GM18526 (cell line): ENCODE results near the gene EXOC3L4.

Experiments used
- POLR2A ChIP-seq: IDR thresholded peaks from 3 replicates; pipeline ENCODE4 v1.6.1; 2011; ENCODE audit not compliant: insufficient read length; ENCODE audit errors: extremely low read depth

EXOC3L4 gene

GRCh38 chr14:103094406-103095209, at the start of gene EXOC3L4:
TSS of gene EXOC3L4 (plus strand) at chr14:103094725. CDS start at chr14:103100220, 5,495 bp downstream.
- TF ChIP-seq POLR2A = no peak

DNA sequence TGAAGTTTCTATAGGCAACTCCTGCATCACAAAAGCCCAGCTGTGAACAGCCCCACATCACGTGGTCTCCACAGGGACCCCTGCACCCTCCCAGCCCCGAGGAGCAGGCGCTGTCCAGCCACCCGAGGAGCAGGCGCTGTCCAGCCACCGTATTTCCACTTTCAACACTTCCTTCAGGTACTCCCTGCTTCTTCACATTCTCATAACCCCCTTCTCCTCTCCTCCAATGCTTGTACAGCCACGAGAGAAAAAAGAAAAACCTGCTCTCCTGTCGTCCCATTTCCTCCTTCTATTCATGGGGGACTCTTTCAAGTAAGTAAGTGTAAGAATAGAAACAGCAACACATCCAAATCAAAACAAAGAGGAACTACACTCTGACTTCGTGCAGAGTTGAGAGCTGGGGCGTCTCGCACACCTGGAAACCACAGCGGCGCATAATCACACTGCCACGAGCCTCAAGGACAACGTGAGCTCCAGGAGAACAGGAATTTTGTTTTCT, 49.1 kb upstream of the EXOC3L4 start:
- TF ChIP-seq POLR2A = no peak

- no peak for TF ChIP-seq POLR2A
Measured at GRCh38 chr14:103050935-103051334, 43.6 kb upstream of the EXOC3L4 start.

DNA sequence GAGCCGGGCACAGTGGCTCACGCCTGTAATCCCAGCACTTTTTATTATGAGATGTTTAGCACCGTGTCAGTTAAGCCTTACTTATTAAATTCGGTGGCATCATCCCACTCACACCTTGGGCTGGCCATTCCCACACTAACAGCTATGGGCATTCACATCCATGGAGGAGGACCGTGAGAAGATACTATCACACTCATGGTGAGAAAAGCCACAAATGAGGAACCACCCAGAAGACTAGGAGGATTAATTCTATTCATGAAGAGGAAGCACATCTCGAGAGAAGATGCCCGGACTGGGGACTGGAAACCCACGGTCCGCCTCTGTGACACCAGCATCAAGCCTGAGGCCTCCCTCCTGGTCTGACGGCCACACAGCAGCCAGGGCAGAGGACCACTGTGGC, 42.1 kb upstream of the EXOC3L4 start:
- TF ChIP-seq POLR2A = no peak

DNA sequence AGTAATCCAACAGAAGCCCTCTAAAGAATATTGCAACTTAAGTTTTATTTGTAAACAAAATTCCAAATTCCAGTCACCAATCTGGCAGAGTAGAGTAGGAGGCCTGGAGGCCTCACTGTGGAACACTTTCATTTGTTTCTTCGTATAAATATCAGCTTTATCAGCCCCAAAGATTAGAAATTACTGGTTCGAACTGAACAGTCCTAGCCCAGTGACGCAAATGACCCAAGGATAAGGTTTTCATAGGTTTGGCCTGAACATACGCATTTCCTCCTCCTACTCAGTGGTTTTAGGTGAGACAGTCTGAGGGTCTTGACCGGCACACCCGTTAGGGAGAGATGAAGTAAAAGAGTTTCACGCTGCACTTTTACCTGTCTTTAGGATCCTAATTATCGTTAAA, 38.8 kb upstream of the EXOC3L4 start:
- TF ChIP-seq POLR2A = no peak

DNA sequence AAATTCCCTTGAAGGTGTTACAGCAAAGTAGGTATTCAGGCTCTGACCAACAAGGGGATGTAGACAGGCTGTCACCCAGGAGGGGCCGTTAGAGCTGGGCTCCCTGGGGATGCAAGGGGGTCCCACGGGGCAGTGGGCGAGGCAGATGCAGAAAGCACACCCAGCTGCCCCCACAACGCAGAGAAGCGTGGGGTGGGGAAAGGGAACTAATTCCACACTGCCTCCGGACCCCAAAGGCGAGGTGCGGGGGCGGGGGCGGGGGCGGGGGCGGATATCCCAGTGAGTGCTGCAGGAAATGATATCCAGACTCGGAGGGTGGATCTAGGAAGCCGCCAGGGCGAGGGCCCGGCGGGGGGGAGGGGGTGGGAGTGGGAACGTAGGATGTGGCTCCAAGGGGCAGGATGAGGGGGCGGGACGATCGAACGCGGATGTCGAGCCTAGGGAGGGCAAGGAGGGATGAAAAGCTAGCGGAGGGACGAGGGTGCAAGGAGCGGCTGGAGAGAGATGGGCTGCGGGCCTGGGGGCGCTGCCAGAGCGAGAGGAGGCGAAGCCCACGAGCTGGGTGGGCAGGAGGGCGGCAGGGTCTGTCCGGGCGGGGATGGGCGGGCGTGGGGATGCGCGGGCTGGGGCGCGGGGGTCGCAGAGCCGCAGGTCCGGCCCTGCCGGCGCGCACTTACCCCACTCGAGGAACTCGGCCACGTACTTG, 38.0 kb upstream of the EXOC3L4 start:
- no peak for TF ChIP-seq POLR2A

DNA sequence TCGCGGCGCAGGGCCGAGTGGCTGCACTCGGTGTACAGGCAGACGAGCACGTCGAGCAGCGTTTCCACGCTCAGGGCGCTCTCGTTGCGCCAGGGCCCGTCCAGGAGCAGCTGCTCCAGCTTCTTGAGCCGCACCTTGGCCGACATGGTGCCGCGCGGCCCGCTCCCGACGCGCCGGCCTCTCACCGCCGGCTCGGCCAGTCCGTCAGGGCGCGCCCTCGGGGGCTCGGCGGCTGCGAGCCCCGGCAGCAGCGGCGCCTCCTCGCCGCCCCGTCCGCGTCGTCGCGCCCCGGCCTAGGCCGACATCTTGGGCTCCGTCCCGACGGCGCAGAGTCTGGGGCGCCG, 37.5 kb upstream of the EXOC3L4 start:
- TF ChIP-seq POLR2A = no peak

- TF ChIP-seq POLR2A = no peak
Measured at GRCh38 chr14:103057372-103058163, 37.0 kb upstream of the EXOC3L4 start, which contains the start of gene CDC42BPB. TSS of gene CDC42BPB (minus strand) at chr14:103057549. CDS start at chr14:103057173, 376 bp downstream.

- no peak for TF ChIP-seq POLR2A
Measured at GRCh38 chr14:103058164-103059055, 36.1 kb upstream of the EXOC3L4 start.

- no peak for TF ChIP-seq POLR2A
Measured at GRCh38 chr14:103059556-103059955, 35.0 kb upstream of the EXOC3L4 start.

DNA sequence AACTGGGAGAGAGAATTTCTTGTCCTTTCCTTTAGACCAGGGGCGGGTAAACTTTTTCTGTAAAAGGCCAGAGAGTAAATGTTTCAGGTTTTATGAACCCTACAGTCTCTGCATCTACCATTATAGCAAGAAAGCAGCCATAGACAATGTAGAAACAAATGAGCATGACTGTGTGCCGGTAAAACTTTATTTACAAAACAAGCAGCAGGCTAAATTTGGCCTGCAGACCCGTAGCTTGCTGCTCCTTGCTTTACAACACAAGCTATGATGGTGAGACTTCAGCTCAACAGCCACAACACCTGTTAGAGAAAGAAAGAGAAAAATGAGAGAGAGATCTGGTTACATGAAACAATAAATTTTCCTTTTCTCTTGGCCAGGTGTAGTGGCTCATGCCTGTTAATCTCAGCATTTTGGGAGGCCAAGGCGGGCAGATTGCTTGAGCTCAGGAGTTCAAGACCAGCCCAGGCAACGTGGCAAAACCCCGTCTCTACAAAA, 33.0 kb upstream of the EXOC3L4 start:
- no peak for TF ChIP-seq POLR2A

- TF ChIP-seq POLR2A = no peak
Measured at GRCh38 chr14:103064436-103064835, 30.1 kb upstream of the EXOC3L4 start.

GRCh38 chr14:103064978-103065377, 29.5 kb upstream of the EXOC3L4 start:
- TF ChIP-seq POLR2A = no peak

GRCh38 chr14:103065861-103066260, 28.7 kb upstream of the EXOC3L4 start:
- no peak for TF ChIP-seq POLR2A
